Smooth muscle cell (in vitro differentiated cells): ENCODE measurements around the gene PYCR2. TPM values are rescaled to one million over a fixed set of nuclear protein-coding genes. Genes with fewer than 3 reads are reported as not detected.

Experiments
- DNase-seq: peaks from one replicate; lab custom pipeline; 2025; ENCODE audit not compliant: unreplicated experiment; lab: John Stamatoyannopoulos, UW
- H2AFZ ChIP-seq: fragments of 200-600 bp; sonication (generic); 2 replicates; pipeline ENCODE4 v1.6.0; 2016; ENCODE audit warnings: antibody characterized with exemption, low read depth, mild to moderate bottlenecking
- H3F3A ChIP-seq: fragments of 200-600 bp; sonication (generic); 2 replicates; pipeline ENCODE4 v1.6.0; 2017; ENCODE audit warnings: antibody characterized with exemption, low read depth
- H3K27ac ChIP-seq: fragments of 200-600 bp; sonication (generic); 2 replicates; pipeline ENCODE4 v1.5.1; 2016; ENCODE audit warnings: low read depth, mild to moderate bottlenecking
- H3K27me3 ChIP-seq: fragments of 200-600 bp; sonication (generic); 2 replicates; pipeline ENCODE4 v1.6.1; 2016; ENCODE audit warnings: low read depth, mild to moderate bottlenecking
- H3K36me3 ChIP-seq: fragments of 200-600 bp; sonication (generic); 2 replicates; pipeline ENCODE4 v1.5.1; 2016; ENCODE audit warnings: low read depth
- H3K4me1 ChIP-seq: fragments of 200-600 bp; sonication (generic); 2 replicates; pipeline ENCODE4 v1.5.1; 2016; ENCODE audit warnings: low read depth
- H3K4me2 ChIP-seq: fragments of 200-600 bp; sonication (generic); 2 replicates; pipeline ENCODE4 v1.6.0; 2016; ENCODE audit warnings: mild to moderate bottlenecking
- H3K4me3 ChIP-seq: fragments of 200-600 bp; sonication (generic); 2 replicates; pipeline ENCODE4 v1.5.1; 2016; ENCODE audit warnings: mild to moderate bottlenecking
- H3K79me2 ChIP-seq: fragments of 200-600 bp; sonication (generic); 2 replicates; pipeline ENCODE4 v1.6.0; 2016; ENCODE audit warnings: low read depth, mild to moderate bottlenecking
- H3K9ac ChIP-seq: fragments of 200-600 bp; sonication (generic); 2 replicates; pipeline ENCODE4 v1.6.0; 2016; ENCODE audit warnings: low read depth
- H3K9me3 ChIP-seq: fragments of 200-600 bp; sonication (generic); replicated peaks from 2 replicates; pipeline ENCODE4 v1.5.1; 2016; ENCODE audit warnings: low read depth
- H4K20me1 ChIP-seq: fragments of 200-600 bp; sonication (generic); 2 replicates; pipeline ENCODE4 v1.6.0; 2016; ENCODE audit warnings: low read depth
- WGBS: methylation state at CpG from one replicate; pipeline ENCODE4 v1.1.7; 2016; ENCODE audit warnings: low lambda C conversion rate; 5-methylcytosine and 5-hydroxymethylcytosine counted together
- polyA plus RNA-seq: library from polyadenylated mRNA; unstranded; fragments of >200 nt; fragmentation: Nextera tagmentation; extraction: Ambion mirVana; gene quantifications from 2 replicates; pipeline ENCODE4 v1.2.1, GENCODE V29; 2016
- total RNA-seq: library from RNA; depleted of rRNA; stranded (reverse); fragments of >200 nt; gene quantifications from 2 replicates; pipeline ENCODE4 v1.2.3, GENCODE V29; 2014
- TF ChIP-seq, protein P1 (sequence below): fragments of 200-600 bp; sonication (generic); IDR thresholded peaks from 2 replicates; pipeline ENCODE4 v1.5.1; 2017; ENCODE audit warnings: borderline replicate concordance, mild to moderate bottlenecking, antibody characterized with exemption; ENCODE audit not compliant: insufficient read depth, poor library complexity, severe bottlenecking

The PYCR2 gene
- total and polyA plus RNA-seq, 2 experiments from 2014 or later: 20.1 to 40.5 TPM

DNA sequence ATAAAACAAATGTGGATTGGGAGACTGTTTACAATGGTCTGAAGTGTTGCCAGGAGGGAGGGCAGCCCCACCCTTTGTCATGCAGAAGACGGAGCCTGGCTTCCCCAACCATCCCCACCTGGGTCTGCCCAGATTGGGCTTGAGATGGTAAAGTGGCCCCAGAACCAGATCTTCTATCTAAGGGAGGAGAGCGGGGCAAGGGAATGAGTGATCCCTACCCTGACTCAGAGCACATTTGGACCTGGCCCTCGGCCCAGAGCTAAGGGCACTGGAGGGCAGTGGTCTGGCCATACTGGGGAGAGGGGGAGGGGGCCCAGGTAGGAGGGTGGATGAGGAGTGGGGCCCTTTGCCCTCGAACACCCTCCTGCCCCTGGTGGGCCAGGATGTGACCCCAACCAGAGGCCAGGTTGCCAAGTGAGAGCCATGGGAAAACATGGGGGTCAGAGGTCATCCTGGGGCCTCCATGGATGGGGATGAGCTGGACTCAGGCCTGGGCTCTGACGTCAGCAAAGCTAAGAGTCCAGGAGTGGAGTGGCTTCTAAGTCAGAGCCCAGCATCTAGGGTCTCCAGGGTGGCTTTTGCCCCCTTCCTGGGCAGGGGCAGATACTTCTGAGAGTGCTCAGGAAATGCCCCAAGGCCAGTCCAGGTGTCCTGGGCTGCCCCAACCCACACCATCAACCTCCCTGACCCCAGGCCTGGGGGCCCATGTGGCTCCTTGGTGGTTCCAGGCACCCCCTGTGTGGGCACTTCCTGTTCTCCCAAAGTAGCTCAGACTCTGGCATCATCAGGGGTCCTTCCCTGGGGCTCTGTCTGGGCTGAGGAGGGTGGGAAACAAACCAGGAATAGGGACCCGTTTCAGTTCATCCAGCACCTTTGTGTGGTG is 33.5 kb downstream of the PYCR2 start:
- TF ChIP-seq, protein P1, sequence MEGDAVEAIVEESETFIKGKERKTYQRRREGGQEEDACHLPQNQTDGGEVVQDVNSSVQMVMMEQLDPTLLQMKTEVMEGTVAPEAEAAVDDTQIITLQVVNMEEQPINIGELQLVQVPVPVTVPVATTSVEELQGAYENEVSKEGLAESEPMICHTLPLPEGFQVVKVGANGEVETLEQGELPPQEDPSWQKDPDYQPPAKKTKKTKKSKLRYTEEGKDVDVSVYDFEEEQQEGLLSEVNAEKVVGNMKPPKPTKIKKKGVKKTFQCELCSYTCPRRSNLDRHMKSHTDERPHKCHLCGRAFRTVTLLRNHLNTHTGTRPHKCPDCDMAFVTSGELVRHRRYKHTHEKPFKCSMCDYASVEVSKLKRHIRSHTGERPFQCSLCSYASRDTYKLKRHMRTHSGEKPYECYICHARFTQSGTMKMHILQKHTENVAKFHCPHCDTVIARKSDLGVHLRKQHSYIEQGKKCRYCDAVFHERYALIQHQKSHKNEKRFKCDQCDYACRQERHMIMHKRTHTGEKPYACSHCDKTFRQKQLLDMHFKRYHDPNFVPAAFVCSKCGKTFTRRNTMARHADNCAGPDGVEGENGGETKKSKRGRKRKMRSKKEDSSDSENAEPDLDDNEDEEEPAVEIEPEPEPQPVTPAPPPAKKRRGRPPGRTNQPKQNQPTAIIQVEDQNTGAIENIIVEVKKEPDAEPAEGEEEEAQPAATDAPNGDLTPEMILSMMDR: no peak
- Histone ChIP-seq H3K9me3 (no peaks in the 10 kb centered on the region), H3K4me2 (no peak overlapping the region), H3K27me3 (peaks cover 6% of the 10 kb centered on the region), H3K36me3 (no peaks in the 10 kb centered on the region), H3K4me3 (no peak overlapping the region), H2AFZ (no peak overlapping the region), H3F3A (no peaks in the 10 kb centered on the region), H3K27ac (no peak overlapping the region), H4K20me1 (no peaks in the 10 kb centered on the region), H3K4me1 (no peaks in the 10 kb centered on the region), H3K9ac (no peak overlapping the region), H3K79me2 (no peaks in the 10 kb centered on the region)
- 78% methylated on average over 6 of the region's 6 CpGs for WGBS
- DNase-seq: no peak

DNA sequence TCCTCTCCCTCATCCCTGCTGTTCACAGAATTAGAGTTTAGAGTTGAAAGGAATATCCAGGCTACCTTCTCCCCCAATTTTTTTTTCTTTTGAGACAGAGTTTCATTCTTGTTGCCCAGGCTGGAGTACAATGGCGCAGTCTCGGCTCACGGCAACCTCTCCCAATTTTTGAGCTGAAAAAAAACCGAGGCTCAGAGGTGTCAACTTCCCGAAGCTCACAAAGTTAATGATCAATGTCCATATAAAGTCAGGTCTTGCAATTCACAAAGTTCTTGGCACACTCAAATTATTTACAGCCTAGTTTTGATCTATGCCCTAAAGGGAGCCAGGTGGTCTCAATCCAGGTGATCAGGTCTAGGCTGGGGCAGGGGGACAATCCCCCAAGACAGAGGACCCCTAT is 34.3 kb downstream of the PYCR2 start:
- Histone ChIP-seq H3K9ac (no peak overlapping the region), H3K4me3 (no peak overlapping the region), H3K9me3 (no peaks in the 10 kb centered on the region), H3K27ac (no peak overlapping the region), H3K4me2 (no peak overlapping the region), H3F3A (no peaks in the 10 kb centered on the region), H3K79me2 (no peaks in the 10 kb centered on the region), H3K36me3 (no peaks in the 10 kb centered on the region), H2AFZ (no peak overlapping the region), H4K20me1 (no peaks in the 10 kb centered on the region), H3K4me1 (no peaks in the 10 kb centered on the region), H3K27me3 (peaks cover 6% of the 10 kb centered on the region)
- DNase-seq: no peak
- WGBS: 87% methylated on average over 5 of the region's 5 CpGs
- TF ChIP-seq, protein P1: no peak

DNA sequence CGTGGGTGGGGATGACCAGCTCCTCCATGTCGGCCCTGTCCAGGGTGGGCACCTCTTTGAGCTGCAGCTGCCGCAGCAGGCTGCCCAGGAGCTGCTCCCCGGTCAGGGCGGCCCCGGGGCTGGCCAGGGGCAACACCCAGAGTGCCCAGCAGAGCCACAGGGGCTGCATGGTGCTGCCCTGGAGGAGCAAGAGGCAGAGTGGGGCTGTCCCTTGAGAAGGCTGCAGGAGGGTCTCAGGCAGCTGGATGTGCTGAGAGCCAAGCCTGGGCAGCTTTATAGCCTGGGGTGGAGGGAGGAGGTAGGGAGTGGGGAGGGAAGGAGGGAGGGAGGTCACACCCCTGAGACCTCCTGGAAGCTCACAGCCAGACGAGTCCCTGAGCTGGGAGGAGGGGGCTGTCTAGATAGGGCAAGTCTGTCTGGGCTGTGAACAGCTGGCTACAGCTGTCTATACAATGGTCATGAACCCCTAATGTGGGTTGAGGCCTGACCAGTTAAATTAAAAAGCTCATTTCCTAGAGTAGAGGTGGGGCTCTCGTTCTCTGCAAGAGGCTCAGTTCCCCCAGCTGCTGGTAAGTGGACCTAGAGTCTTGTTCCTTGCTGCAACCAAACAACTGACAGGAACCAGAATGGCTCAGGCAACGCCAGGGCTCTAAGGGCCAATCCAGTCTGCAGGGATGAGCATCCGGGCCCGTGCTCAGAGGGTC is 35.0 kb downstream of the PYCR2 start, which contains the start of gene LEFTY1:
LEFTY1 (minus strand) TSS at position 249 of the 704 bp plus-strand sequence; CDS start at position 169, 80 bp downstream.
- no peaks in the 10 kb centered on the region for H3K79me2 ChIP-seq
- no peak within 1 kb of the TSS for H2AFZ ChIP-seq
- no peak within 1 kb of the TSS for H3K4me2 ChIP-seq
- no peak within 1 kb of the TSS for H3K27ac ChIP-seq
- no peak within 1 kb of the TSS for H3K9ac ChIP-seq
- WGBS: 65% methylated on average over 11 of the region's 11 CpGs
- no peak within 1 kb of the TSS for H3K4me3 ChIP-seq
- peaks cover 6% of the 10 kb centered on the region for H3K27me3 ChIP-seq
- no peak for DNase-seq
- no peaks in the 10 kb centered on the region for H3K9me3 ChIP-seq
- no peaks in the 10 kb centered on the region for H4K20me1 ChIP-seq
- H3K4me1 ChIP-seq: no peaks in the 10 kb centered on the region
- H3K36me3 ChIP-seq: no peaks in the 10 kb centered on the region
- TF ChIP-seq, protein P1: no peak
- H3F3A ChIP-seq: no peaks in the 10 kb centered on the region
